ENCODE results near the gene PCNT. TPM values are rescaled to one million over a fixed set of nuclear protein-coding genes. Genes with fewer than 3 reads are reported as not detected.

PCNT gene
- polyA plus RNA-seq, 1 donor from 2014 or later = 28.2 TPM

DNA sequence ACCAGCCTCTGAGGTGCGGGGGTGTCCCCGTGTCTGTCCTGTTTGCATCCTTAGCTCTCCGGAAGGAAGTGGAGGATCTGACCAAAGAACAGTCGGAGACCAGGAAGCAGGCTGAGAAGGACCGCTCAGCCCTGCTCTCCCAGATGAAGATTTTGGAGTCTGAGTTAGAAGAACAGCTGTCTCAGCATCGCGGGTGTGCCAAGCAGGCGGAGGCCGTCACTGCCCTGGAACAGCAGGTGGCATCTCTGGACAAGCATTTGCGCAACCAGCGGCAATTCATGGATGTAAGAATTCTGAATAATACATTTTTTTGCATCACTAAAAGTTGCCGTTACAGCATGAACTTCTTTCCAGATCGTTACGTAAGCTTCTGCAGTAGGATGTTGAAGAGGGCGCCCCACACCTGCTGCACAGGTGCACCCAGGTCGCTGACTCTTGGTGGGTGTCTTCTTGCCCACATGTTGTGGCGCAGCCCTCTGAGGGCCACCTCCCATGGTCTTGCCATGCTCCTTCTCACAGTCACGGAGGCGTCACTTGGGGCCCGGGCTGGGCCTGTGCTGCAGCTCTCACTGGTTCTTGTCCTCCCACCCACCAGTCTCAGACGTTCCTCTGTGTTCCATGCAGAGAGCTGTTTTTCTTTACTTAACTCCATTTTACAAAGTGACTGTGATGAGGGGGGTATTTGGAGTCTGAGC is 73.4 kb downstream of the PCNT start:
- Histone ChIP-seq H2AFZ (ENCODE audit: low read depth, low read length) (no peak overlapping the region), H3K4me3 (ENCODE audit: low read length) (no peak overlapping the region), H3F3A (ENCODE audit: insufficient read depth, low read length, poor library complexity, severe bottlenecking) (no peaks in the 10 kb centered on the region), H3K4me2 (ENCODE audit: low read length) (no peak overlapping the region), H3K27ac (ENCODE audit: low read length) (no peak overlapping the region), H3K9me2 (ENCODE audit: insufficient read depth, low read length) (no peaks in the 10 kb centered on the region), H3K79me2 (replicated peaks; ENCODE audit: insufficient read depth, low read length) (no peaks in the 10 kb centered on the region), H3K9me3 (ENCODE audit: low read length) (no peaks in the 10 kb centered on the region), H3K27me3 (ENCODE audit: insufficient read depth, low read depth, low read length) (no peaks in the 10 kb centered on the region), H3K36me3 (ENCODE audit: insufficient read depth, low read length) (no peaks in the 10 kb centered on the region), H4K20me1 (ENCODE audit: insufficient read depth) (no peaks in the 10 kb centered on the region), H3K9ac (ENCODE audit: low read length) (no peak overlapping the region)
- no peak for TF ChIP-seq TAF1 (IDR thresholded peaks at IDR 0.05; ENCODE audit: low read depth)
- TF ChIP-seq MXI1 (conservative IDR thresholded peaks at IDR 0.05; ENCODE audit: poor library complexity, severe bottlenecking) = no peak
- TF ChIP-seq SMC3 (conservative IDR thresholded peaks at IDR 0.05; ENCODE audit: poor library complexity) = no peak
- TF ChIP-seq POLR2AphosphoS5 (IDR thresholded peaks at IDR 0.05) = no peak
- TF ChIP-seq, protein P1, sequence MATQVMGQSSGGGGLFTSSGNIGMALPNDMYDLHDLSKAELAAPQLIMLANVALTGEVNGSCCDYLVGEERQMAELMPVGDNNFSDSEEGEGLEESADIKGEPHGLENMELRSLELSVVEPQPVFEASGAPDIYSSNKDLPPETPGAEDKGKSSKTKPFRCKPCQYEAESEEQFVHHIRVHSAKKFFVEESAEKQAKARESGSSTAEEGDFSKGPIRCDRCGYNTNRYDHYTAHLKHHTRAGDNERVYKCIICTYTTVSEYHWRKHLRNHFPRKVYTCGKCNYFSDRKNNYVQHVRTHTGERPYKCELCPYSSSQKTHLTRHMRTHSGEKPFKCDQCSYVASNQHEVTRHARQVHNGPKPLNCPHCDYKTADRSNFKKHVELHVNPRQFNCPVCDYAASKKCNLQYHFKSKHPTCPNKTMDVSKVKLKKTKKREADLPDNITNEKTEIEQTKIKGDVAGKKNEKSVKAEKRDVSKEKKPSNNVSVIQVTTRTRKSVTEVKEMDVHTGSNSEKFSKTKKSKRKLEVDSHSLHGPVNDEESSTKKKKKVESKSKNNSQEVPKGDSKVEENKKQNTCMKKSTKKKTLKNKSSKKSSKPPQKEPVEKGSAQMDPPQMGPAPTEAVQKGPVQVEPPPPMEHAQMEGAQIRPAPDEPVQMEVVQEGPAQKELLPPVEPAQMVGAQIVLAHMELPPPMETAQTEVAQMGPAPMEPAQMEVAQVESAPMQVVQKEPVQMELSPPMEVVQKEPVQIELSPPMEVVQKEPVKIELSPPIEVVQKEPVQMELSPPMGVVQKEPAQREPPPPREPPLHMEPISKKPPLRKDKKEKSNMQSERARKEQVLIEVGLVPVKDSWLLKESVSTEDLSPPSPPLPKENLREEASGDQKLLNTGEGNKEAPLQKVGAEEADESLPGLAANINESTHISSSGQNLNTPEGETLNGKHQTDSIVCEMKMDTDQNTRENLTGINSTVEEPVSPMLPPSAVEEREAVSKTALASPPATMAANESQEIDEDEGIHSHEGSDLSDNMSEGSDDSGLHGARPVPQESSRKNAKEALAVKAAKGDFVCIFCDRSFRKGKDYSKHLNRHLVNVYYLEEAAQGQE (IDR thresholded peaks at IDR 0.05; ENCODE audit: borderline replicate concordance) = no peak
- TF ChIP-seq, protein P2, sequence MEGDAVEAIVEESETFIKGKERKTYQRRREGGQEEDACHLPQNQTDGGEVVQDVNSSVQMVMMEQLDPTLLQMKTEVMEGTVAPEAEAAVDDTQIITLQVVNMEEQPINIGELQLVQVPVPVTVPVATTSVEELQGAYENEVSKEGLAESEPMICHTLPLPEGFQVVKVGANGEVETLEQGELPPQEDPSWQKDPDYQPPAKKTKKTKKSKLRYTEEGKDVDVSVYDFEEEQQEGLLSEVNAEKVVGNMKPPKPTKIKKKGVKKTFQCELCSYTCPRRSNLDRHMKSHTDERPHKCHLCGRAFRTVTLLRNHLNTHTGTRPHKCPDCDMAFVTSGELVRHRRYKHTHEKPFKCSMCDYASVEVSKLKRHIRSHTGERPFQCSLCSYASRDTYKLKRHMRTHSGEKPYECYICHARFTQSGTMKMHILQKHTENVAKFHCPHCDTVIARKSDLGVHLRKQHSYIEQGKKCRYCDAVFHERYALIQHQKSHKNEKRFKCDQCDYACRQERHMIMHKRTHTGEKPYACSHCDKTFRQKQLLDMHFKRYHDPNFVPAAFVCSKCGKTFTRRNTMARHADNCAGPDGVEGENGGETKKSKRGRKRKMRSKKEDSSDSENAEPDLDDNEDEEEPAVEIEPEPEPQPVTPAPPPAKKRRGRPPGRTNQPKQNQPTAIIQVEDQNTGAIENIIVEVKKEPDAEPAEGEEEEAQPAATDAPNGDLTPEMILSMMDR (IDR thresholded peaks at IDR 0.05; ENCODE audit: poor library complexity, severe bottlenecking) = no peak

DNA sequence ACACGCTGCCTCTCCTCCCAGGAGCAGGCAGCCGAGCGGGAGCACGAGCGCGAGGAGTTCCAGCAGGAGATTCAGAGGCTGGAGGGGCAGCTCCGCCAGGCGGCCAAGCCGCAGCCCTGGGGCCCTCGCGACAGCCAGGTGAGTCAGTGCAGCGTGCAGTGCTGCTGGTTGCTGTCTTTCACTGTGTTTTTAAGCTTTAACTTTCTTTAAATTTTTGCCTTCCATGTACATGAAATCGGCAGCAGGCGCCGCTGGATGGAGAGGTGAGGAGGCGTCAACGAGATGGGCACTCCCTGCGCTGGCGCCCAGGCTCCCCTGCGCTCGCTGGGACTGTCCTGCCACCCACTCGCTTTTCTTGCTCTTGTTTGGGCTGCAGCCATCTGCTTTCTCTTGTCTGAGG is 74.0 kb downstream of the PCNT start:
- H3K36me3 ChIP-seq (ENCODE audit: insufficient read depth, low read length) = no peaks in the 10 kb centered on the region
- no peaks in the 10 kb centered on the region for H4K20me1 ChIP-seq (ENCODE audit: insufficient read depth)
- H3K4me3 ChIP-seq (ENCODE audit: low read length) = no peak overlapping the region
- no peaks in the 10 kb centered on the region for H3K27me3 ChIP-seq (ENCODE audit: insufficient read depth, low read depth, low read length)
- H3K79me2 ChIP-seq (replicated peaks; ENCODE audit: insufficient read depth, low read length) = no peaks in the 10 kb centered on the region
- H3K9ac ChIP-seq (ENCODE audit: low read length) = no peak overlapping the region
- H3K9me2 ChIP-seq (ENCODE audit: insufficient read depth, low read length) = no peaks in the 10 kb centered on the region
- H3K4me2 ChIP-seq (ENCODE audit: low read length) = no peak overlapping the region
- H3F3A ChIP-seq (ENCODE audit: insufficient read depth, low read length, poor library complexity, severe bottlenecking) = no peaks in the 10 kb centered on the region
- TF ChIP-seq RAD21 (conservative IDR thresholded peaks at IDR 0.05) = no peak
- TF ChIP-seq, protein P2 (IDR thresholded peaks at IDR 0.05; ENCODE audit: poor library complexity, severe bottlenecking) = no peak
- no peaks in the 10 kb centered on the region for H3K9me3 ChIP-seq (ENCODE audit: low read length)
- no peak overlapping the region for H3K27ac ChIP-seq (ENCODE audit: low read length)
- no peak overlapping the region for H2AFZ ChIP-seq (ENCODE audit: low read depth, low read length)
